T-helper 9 cell (primary cell): Measurements from ENCODE around the gene PTCH1.

Experiments
- DNase-seq: peaks from one replicate; pipeline ENCODE4 v3.0.0-alpha.2; 2020

PTCH1 gene

DNA sequence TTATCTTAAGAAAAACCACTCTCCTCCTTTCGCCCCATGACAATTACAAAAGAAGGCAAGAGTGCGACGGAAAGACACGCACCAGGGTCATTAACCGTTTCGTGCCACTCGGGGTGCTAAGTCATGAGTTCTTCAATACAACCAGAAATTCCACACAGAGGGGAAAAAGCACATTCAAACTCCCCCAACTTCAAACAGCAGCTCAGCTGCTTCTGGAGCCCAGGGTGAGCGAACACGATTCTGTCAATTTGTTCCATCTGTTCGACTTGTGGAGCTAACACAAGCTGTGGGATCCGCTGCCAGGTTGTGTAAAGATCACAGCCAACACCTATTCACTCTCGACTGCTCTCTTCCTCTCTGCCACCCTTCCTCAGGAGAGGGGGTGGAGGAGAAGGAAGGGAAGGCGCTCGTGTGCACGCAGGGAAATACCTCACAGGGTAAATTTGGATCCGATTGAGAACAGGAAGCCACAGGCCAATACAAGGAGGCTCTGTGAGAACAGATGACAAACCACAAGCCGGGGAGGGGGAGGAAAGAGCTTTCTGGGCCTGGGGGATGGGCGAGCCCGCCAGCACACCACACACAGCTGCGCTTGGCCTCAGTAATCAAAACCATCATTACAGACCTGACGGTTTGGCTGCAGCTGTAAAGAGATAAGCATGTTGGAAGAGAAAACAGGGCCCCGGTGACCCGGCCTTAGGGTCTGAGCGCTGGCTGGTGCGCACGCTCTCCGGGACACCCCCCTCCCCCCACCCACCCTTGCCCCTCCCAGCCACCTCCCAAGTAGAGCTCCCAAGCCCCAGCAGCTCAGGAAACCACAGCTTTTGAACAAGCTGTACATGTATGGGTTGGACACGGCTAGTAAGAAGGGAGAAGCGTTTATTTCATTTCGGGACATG, 54.3 kb downstream of the PTCH1 start:
- peak; percentile 60 for DNase-seq

GRCh38 chr9:95461448-95462248, 55.1 kb downstream of the PTCH1 start:
- DNase-seq, result no peak

DNA sequence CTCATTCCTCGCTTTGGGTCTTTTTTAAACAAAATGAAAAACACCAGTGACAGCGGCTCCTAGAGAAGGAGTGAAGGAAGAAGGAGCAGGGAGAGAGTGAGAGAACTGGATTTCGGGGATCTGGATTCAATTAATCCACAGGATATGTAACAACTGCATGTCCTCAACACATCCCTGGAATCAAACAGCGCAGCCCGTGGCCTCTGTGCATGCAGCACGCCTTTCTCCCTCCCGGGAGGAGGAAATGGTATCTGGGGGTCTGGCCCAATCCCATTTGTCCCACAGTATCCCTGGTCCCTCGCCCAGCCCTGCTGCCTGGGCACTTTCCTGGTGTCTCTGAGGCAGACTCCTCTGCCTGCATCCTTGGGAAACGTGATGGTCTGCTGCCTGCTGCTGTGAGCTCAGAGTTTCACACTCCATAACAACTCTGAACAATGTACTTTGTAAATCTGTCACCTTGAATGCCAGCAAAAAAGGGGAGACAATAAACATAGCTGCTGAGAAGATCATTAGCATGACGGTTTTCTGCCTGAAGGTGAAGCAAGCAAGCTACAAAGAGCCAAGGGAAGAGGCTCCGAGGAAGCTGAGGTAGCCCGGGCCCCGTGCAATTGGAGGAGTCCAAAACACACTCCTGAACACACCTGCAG, 56.1 kb downstream of the PTCH1 start:
- no peak for DNase-seq

DNA sequence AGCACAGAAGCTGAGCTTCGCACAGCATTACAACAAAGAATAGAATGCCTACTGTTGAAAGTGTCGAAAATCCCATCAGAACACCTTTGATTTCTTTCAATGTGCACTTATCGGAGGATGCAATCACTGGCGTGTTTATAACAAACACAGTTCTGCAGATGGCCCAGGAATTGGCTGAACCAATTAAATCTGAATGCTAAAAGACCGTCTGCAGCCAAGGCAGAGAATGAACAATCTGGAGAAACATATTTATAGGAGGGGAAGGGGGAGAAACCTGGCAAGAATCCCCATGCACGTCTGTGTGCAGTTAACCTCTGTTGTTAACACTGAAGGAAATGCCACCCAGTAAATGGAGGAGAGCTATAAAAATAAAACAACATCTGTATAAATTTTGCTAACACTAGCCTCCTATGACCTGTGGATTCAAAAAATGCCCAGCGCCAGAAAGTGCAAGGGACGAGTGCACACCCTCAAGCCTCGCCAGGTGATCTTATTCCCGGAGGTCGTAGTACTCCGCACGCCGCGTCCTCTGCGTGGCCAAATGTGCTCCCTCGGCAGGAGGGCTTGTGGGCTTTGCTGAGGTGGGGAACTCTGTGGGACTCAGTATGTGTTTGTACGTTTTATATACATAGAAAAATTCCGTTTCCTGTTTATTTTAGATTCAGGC, 56.8 kb downstream of the PTCH1 start:
- DNase-seq, result no peak

DNA sequence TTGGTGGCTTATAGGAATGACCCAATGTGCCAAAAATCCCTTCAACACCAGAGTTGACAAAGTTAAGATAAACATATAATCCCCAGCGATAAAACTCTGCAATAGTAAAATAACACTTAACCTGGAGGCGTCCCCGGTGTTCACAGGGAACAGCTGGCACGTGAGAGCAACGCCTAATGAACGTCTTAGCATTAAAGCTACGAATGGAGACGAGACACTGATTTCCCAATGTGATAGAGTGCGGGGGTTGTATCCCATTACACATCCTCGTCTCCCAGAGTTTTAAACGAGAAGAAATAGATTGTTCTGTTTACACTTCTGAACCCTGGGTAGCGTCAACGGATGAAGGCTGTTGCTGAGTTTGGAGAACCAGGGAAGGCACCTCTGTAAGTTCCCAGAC, 57.6 kb downstream of the PTCH1 start:
- DNase-seq, result no peak

DNA sequence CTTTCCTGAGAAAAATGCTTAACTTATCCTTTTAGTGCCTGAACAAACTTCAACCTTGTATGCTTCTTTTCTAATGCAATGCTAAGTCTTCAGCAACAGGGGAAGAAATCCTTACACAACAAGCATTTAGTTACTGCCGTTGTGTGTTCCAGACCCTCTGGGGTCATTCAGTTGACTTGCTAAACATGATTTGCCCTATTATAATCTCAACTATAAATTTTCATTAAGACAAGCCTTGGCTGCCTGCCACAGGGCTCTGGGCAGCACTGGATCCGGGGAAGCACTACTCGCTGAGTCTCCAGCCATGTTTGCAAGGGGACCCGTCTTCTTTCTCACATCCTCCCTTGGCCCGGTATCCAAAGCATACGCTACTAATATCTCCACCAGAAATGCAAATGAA, 58.1 kb downstream of the PTCH1 start:
- no peak for DNase-seq

DNA sequence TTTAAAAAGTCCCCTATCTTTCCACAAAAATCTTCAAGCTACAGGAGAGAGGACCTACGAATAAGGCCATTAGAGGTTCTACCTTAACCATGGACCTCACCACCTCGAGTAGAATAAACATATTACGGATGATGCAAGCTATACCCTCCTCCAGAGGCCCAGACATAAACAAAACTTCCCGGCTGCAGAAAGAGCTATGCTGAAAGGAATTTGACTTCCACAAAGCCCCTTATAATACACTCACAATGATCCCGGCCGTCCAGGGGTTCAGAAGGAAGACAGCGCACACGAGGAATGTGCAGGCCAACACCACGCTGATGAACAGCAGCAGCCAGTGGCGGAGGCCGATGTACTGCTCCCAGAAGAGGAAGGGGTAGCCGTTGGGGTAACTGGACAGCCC, 59.0 kb downstream of the PTCH1 start:
- DNase-seq, result no peak

- DNase-seq, result no peak
Observed at GRCh38 chr9:95455714-95456113, 61.1 kb downstream of the PTCH1 start.

GRCh38 chr9:95452176-95452575, 64.6 kb downstream of the PTCH1 start:
- DNase-seq, result no peak

GRCh38 chr9:95451065-95451426, 65.7 kb downstream of the PTCH1 start:
- no peak for DNase-seq

DNA sequence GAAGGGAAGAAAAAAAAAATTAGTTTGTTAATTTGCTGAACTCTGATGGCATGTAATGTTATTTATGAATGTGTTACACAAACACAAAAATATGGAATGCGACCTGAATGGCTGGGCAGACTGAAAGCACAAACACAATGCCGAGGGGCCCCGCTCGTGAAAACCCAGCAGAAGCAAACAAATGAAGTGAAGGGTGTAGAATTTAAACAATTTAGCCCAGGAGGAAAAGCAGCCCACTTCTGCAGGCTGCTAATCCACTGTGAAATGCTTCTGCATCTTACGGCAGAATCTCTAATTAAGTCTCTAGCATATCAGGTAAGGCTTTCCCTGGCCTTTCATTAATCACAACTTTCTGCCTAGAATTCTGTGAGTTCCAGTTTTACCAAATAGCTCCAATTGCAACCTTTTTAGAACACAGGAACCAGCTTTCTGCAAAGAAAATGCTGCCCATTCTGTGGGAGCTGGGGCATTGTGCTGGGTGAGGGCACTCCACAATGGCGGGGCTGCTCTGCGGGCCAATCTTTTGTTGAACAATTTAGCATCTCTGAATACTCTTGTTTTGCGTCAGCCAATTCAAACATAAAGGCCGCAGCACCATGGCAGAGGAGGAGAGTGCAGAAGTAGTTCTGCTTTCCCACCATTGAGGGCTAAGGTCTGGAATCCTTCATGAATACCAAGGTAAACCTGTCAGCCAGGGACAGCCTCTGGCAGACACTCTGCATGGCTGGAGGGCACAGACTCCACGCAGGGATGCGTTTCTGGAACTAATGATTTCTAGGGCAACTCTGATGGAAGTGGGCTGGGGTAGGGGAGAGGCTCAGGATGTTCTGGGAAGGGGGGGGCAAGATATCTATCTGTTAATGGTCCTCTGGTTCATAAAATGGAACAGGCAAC, 66.4 kb downstream of the PTCH1 start:
- DNase-seq, result no peak

DNA sequence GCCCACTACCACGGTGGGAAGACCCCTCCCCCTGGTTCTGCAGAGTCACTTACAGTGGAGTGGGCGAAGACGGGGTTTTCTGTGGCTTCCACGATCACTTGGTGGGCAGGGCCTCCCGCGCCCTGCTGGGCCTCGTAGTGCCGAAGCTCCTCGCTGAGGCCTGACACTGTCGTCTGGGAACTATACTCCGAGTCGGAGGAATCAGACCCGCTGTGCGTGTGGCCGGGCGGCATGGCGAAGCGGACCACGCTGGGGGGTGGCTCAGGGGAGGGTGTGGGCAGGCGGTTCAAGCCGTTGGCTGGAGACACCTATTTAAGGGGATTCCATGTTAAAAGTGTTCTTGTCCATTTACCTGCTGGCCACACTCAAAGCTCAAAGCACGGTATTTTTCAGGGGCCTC, 67.8 kb downstream of the PTCH1 start:
- no peak for DNase-seq

- no peak for DNase-seq
Observed at GRCh38 chr9:95447660-95448420, 68.9 kb downstream of the PTCH1 start.

- DNase-seq, result no peak
Observed at GRCh38 chr9:95446984-95447383, 69.8 kb downstream of the PTCH1 start.

GRCh38 chr9:95446259-95446658, 70.5 kb downstream of the PTCH1 start:
- DNase-seq, result no peak

DNA sequence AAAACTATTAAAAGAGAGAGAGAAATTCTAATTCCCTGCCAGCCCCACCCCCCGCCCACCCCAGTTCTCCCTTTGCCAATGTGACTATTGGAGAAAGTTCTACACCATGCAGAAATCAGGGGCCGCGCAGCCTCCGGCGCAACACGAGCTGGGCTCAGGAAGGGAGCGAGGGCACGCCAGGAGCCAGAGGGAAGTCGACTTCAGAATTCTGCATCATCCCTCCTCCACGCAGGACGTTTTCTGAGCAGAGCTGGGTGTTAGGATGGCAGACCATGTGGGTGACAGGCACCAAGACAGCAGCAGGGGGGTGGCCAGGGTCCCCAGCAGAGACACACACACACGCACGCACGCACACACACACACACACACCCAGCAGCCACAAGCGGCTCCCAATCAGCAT, 72.6 kb downstream of the PTCH1 start:
- DNase-seq, result no peak

- no peak for DNase-seq
Observed at GRCh38 chr9:95443301-95443700, 73.5 kb downstream of the PTCH1 start.

GRCh38 chr9:95441081-95441480, 75.7 kb downstream of the PTCH1 start:
- no peak for DNase-seq

DNA sequence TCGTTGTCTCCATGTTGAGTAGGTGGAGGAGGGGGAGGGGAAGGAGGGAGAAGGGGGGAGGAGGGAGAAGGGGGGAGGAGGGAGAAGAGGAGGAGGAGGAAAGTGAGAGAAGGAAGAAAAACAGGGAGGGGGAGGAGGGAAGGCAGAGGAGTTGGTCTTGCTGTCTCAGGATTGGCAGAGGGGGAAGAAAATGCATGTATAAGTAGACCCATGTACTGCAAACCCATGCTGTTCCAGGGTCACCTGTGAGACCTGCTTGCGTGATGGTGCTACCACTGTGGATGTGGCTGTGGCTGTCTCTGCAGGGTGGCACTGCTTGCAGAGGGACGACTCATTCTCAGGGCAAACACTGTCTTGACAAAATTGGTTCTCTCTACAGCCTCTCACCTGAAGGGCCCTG, 76.3 kb downstream of the PTCH1 start:
- DNase-seq, result no peak

DNA sequence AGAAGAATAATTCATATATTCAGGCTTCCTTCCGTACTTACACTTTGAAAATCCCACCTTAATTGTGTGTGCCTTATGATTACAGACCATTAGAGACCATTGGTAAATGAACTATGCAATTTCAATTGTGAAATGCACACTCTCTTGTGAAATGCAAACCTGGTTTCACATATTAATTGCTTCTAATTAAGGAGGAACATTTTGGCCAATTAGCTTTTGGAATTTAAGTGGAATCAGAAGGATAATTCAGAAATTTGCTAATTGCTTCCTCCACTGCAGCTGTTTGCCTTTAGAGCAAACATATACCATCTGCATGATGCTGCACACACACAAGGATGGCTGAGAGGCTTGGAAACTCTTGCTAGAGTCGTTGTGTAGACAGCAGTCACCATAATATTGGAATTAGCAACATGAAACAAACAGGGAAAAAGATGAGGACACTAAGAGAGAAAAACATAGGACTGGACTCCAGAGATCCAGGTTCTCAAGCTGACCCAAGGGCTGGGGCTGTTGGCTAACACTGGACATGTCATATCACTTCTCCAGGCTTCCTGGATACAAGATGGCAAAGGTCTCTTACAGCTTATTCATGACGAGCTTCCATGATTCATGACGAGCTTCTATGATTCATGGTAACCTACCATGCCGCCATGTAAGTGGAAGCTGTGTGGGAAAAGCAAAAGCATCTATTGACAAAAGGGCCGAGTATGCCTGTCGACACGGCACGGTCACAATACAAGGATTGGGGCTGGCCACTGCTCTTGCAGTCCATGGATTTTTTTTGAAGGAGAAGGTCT, 78.0 kb downstream of the PTCH1 start:
- DNase-seq, result no peak
